Measurements from ENCODE around the gene NCAPH2. TPM values are rescaled to one million over a fixed set of nuclear protein-coding genes. Genes with fewer than 3 reads are reported as not detected.

The NCAPH2 gene
- total RNA-seq, 3 donors from 2014 or later (not counting 1 experiment from before 2014, with no cell fraction given) = 94.5 to 106 (median 104) TPM

DNA sequence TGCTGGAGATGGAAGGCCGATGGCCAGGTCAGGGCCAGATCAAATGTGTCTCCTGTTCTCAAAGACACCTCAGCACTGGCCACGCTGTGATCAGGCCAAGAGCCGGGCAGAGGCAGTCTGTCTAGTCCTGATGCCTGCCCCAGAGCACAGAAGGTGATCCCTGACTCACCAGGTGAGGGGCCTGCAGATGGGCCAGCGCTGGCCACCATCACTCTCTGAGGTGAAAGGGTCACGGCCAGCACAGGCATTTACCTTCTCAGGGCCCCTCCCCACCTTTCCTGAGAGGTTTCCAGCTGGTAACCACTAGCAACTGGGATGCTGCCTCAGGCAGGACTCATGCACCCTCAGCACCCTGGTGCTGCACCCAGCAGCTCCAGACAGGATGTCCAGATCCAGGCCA, 36.1 kb upstream of the NCAPH2 start:
- no peak overlapping the region for H3K4me3 ChIP-seq (ENCODE audit: low read length)
- no peak overlapping the region for H3K27ac Mint-ChIP-seq
- intact Hi-C loops (cut with micrococcal nuclease) = loop anchor here (5.0 kb wide), 1 partner anchor 35 kb away; the partner anchor contains the start of genes LMF2 and NCAPH2
- TF ChIP-seq, protein P1, sequence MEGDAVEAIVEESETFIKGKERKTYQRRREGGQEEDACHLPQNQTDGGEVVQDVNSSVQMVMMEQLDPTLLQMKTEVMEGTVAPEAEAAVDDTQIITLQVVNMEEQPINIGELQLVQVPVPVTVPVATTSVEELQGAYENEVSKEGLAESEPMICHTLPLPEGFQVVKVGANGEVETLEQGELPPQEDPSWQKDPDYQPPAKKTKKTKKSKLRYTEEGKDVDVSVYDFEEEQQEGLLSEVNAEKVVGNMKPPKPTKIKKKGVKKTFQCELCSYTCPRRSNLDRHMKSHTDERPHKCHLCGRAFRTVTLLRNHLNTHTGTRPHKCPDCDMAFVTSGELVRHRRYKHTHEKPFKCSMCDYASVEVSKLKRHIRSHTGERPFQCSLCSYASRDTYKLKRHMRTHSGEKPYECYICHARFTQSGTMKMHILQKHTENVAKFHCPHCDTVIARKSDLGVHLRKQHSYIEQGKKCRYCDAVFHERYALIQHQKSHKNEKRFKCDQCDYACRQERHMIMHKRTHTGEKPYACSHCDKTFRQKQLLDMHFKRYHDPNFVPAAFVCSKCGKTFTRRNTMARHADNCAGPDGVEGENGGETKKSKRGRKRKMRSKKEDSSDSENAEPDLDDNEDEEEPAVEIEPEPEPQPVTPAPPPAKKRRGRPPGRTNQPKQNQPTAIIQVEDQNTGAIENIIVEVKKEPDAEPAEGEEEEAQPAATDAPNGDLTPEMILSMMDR (IDR thresholded peaks at IDR 0.05) = no peak
- no peak for DNase-seq
- no peaks in the 10 kb centered on the region for H3K9me3 ChIP-seq (ENCODE audit: control insufficient read depth, insufficient read depth, low read length)
- H3K36me3 ChIP-seq (ENCODE audit: control insufficient read depth, insufficient read depth, low read length) = peaks cover 13% of the 10 kb centered on the region
- peaks cover 72% of the 10 kb centered on the region for H3K4me1 ChIP-seq (ENCODE audit: control insufficient read depth, insufficient read depth, low read length)
- H3K27me3 Mint-ChIP-seq (ENCODE audit: low read depth in 2 of 2) = no peaks in the 10 kb centered on the region
- H3K9me3 Mint-ChIP-seq = no peaks in the 10 kb centered on the region
- peaks cover 37 to 66% of the 10 kb centered on the region in 2 donors for H3K4me1 Mint-ChIP-seq
- peak overlapping the region; percentile 53 for H3K4me3 Mint-ChIP-seq
- no peaks in the 10 kb centered on the region for H3K36me3 Mint-ChIP-seq
- H3K27me3 ChIP-seq (ENCODE audit: control insufficient read depth, insufficient read depth, low read length) = no peaks in the 10 kb centered on the region
- H3K27ac ChIP-seq (ENCODE audit: low read length) = peak overlapping the region; percentile 91
- ATAC-seq = no peak
- 88% methylated on average over 5 of the region's 5 CpGs for WGBS (ENCODE audit: insufficient coverage)

DNA sequence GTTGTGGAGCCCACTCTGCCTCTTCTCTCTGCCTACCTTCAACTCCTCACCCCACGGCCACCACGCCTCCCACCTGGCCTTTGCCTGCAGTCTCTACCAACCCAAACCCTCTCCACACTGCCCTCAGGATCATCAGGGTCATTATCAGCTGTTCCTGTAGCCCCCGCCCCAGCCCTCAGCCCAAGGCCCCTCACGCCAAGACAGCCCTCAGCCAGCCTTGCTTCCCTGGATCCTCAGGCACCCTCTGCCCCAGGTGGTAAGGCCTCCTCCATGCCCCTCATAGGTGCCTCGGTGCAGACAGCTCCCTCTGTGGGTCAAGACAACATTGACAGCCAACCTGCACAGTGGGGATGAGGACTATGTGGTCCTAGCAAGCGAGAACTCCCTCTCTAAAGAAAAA, 34.9 kb upstream of the NCAPH2 start:
- H3K27me3 ChIP-seq (ENCODE audit: control insufficient read depth, insufficient read depth, low read length) = no peaks in the 10 kb centered on the region
- peak overlapping the region; percentile 97 for H3K4me3 Mint-ChIP-seq
- H3K4me1 Mint-ChIP-seq = peaks cover 33 to 67% of the 10 kb centered on the region in 2 donors
- no peaks in the 10 kb centered on the region for H3K9me3 Mint-ChIP-seq
- no peaks in the 10 kb centered on the region for H3K27me3 Mint-ChIP-seq (ENCODE audit: low read depth in 2 of 2)
- peaks cover 68% of the 10 kb centered on the region for H3K4me1 ChIP-seq (ENCODE audit: control insufficient read depth, insufficient read depth, low read length)
- peak in 1 of 2 donors; percentile 76 for DNase-seq
- no peak overlapping the region for H3K4me3 ChIP-seq (ENCODE audit: low read length)
- WGBS (ENCODE audit: insufficient coverage) = 69% methylated on average over 6 of the region's 6 CpGs
- TF ChIP-seq, protein P1 (IDR thresholded peaks at IDR 0.05) = no peak
- no peaks in the 10 kb centered on the region for H3K9me3 ChIP-seq (ENCODE audit: control insufficient read depth, insufficient read depth, low read length)
- H3K27ac ChIP-seq (ENCODE audit: low read length) = peak overlapping the region; percentile 54
- H3K36me3 ChIP-seq (ENCODE audit: control insufficient read depth, insufficient read depth, low read length) = peaks cover 4% of the 10 kb centered on the region
- no peak for ATAC-seq
- no peaks in the 10 kb centered on the region for H3K36me3 Mint-ChIP-seq
- intact Hi-C loops (cut with micrococcal nuclease) = loop anchor here (5.0 kb wide), 1 partner anchor 34 kb away; the partner anchor contains the start of genes LMF2 and NCAPH2
- H3K27ac Mint-ChIP-seq = peak overlapping the region; percentile 79

DNA sequence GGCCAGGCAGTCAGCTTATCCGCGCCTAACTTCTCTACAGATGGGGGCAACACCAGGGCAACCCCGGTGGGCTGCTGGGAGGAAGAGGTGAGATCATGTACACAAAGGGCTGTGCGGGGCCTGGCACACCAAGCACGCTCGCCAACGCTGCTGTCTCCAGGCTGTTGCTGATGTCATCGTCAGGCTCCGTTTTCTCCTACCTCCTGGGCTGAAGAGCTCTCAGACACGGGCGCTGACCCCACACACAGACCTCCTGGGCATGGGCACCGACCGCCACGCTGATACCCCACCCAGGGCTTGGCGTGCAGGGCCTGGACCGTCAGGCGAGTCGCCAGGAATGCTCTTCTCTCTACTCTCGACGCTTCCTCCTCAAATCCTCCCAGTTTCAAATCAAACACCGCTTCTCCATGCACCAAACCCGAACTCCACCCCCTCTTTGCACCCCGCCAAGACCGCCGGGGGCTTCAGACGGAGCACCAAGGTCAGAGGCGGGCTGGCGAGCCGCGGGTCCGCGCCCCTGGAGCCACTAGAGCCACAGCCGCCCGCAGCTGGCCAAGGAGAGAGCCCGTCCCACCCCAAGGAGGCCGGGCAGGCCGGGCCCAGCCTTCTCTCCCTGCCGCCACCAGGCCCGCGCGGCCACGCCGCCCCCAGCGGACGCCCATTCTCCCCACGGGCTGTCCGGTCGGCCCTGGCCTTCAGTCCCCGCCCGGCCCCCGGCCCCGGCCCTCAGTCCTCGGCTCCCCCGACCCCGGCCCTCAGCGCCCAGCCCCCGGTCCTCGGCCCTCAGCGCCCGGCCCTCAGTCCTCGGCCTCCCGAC, 34.0 kb upstream of the NCAPH2 start:
- peak overlapping the region; percentile 79 for H3K27ac Mint-ChIP-seq
- peaks cover 28 to 57% of the 10 kb centered on the region in 2 donors for H3K4me1 Mint-ChIP-seq
- Histone ChIP-seq H3K27ac (ENCODE audit: low read length) (peak overlapping the region; percentile 54), H3K4me1 (ENCODE audit: control insufficient read depth, insufficient read depth, low read length) (peaks cover 58% of the 10 kb centered on the region), H3K27me3 (ENCODE audit: control insufficient read depth, insufficient read depth, low read length) (no peaks in the 10 kb centered on the region), H3K9me3 (ENCODE audit: control insufficient read depth, insufficient read depth, low read length) (no peaks in the 10 kb centered on the region), H3K36me3 (ENCODE audit: control insufficient read depth, insufficient read depth, low read length) (peaks cover 4% of the 10 kb centered on the region), H3K4me3 (ENCODE audit: low read length) (peak overlapping the region; percentile 68)
- WGBS (ENCODE audit: insufficient coverage) = 8% methylated on average over 62 of the region's 62 CpGs
- ATAC-seq (no peak), DNase-seq (peak in 1 of 2 donors; percentile 52)
- no peaks in the 10 kb centered on the region for H3K9me3 Mint-ChIP-seq
- H3K27me3 Mint-ChIP-seq (ENCODE audit: low read depth in 2 of 2) = no peaks in the 10 kb centered on the region
- TF ChIP-seq, protein P1 (IDR thresholded peaks at IDR 0.05) = no peak
- no peaks in the 10 kb centered on the region for H3K36me3 Mint-ChIP-seq
- peak overlapping the region; percentile 97 for H3K4me3 Mint-ChIP-seq
- intact Hi-C loops (cut with micrococcal nuclease) = loop anchor here (5.0 kb wide), 1 partner anchor 33 kb away; the partner anchor contains the start of genes LMF2 and NCAPH2
